Mesodermal cell (in vitro differentiated cells): ENCODE data around the gene PFDN5. TPM values are rescaled to one million over a fixed set of nuclear protein-coding genes. Genes with fewer than 3 reads are reported as not detected.

Experiments
- H3K27ac ChIP-seq: 2 replicates; pipeline ENCODE4 v1.7.0; 2013; ENCODE audit warnings: mild to moderate bottlenecking, low read depth, low read length, moderate library complexity; ENCODE audit not compliant: severe bottlenecking
- H3K36me3 ChIP-seq: 2 replicates; pipeline ENCODE4 v1.7.1; 2013; ENCODE audit warnings: mild to moderate bottlenecking, low read length, moderate library complexity; ENCODE audit not compliant: control insufficient read depth, insufficient read depth
- H3K4me1 ChIP-seq: one replicate; pipeline ENCODE4 v1.7.1; 2013; ENCODE audit warnings: mild to moderate bottlenecking, low read length; ENCODE audit not compliant: insufficient read depth, control insufficient read depth, poor library complexity, severe bottlenecking
- H3K4me3 ChIP-seq: 2 replicates; pipeline ENCODE4 v1.7.0; 2013; ENCODE audit warnings: low read length, control low read depth, mild to moderate bottlenecking; ENCODE audit not compliant: insufficient read depth, poor library complexity, severe bottlenecking; ENCODE audit errors: extremely low read depth
- H3K9me3 ChIP-seq: 2 replicates; pipeline ENCODE4 v1.7.1; 2013; ENCODE audit warnings: mild to moderate bottlenecking, low read length, moderate library complexity; ENCODE audit not compliant: control insufficient read depth
- WGBS, 2 experiments: methylation state at CpG; one replicate each; pipeline ENCODE4 v1.1.5; 2013; ENCODE audit warnings: missing lambda C conversion rate in 2 of 2; ENCODE audit not compliant: insufficient coverage in 2 of 2; 5-methylcytosine and 5-hydroxymethylcytosine counted together
- polyA plus RNA-seq, 2 experiments: library from polyadenylated mRNA; stranded (reverse); fragments of 50-300 nt; gene quantifications; one replicate each; pipeline ENCODE4 v1.2.3, GENCODE V29; 2013

Gene PFDN5
- polyA plus RNA-seq (2013, experiment 1 of 2), result 554 TPM
- 537 TPM for polyA plus RNA-seq (2013, experiment 2 of 2)

- peak within 1 kb of the TSS; percentile 80 for H3K27ac ChIP-seq
- peak within 1 kb of the TSS; percentile 98 for H3K4me3 ChIP-seq
- peaks cover 27% of the 10 kb centered on the region for H3K4me1 ChIP-seq
- 4 to 6% methylated on average over 28 to 34 of the region's 42 CpGs for WGBS, 2 experiments
- H3K36me3 ChIP-seq, result peaks cover 65% of the 10 kb centered on the region
- no peaks in the 10 kb centered on the region for H3K9me3 ChIP-seq
Observed at GRCh38 chr12:53295070-53295890, at the start of gene PFDN5. PFDN5 (plus strand) TSS chr12:53295542; CDS start chr12:53295568, 26 bp downstream.

GRCh38 chr12:53251477-53252348 is 43.6 kb upstream of the PFDN5 start:
- H3K27ac ChIP-seq, result peak overlapping the region; percentile 74
- 1 to 3% methylated on average over 18 to 36 of the region's 51 CpGs for WGBS, 2 experiments
- peaks cover 5% of the 10 kb centered on the region for H3K4me1 ChIP-seq
- H3K36me3 ChIP-seq, result peaks cover 22% of the 10 kb centered on the region
- peak overlapping the region; percentile 81 for H3K4me3 ChIP-seq
- no peaks in the 10 kb centered on the region for H3K9me3 ChIP-seq

- WGBS, 2 experiments, result 18 to 19% methylated on average over 9 to 15 of the region's 19 CpGs
- H3K27ac ChIP-seq, result peak overlapping the region; percentile 60
Observed at GRCh38 chr12:53252349-53252916, 42.9 kb upstream of the PFDN5 start.

GRCh38 chr12:53253298-53253697 is 42.0 kb upstream of the PFDN5 start:
- WGBS, 2 experiments, result 96 to 97% methylated on average over 13 of the region's 13 CpGs
- Histone ChIP-seq H3K36me3 (peaks cover 22% of the 10 kb centered on the region), H3K4me1 (peaks cover 5% of the 10 kb centered on the region), H3K27ac (no peak overlapping the region), H3K4me3 (no peak overlapping the region), H3K9me3 (no peaks in the 10 kb centered on the region)

More at GRCh38 chr12:53252349-53252916, 42.9 kb upstream of the PFDN5 start:
- Histone ChIP-seq H3K4me3 (peak overlapping the region; percentile 81), H3K4me1 (peaks cover 5% of the 10 kb centered on the region), H3K36me3 (peaks cover 22% of the 10 kb centered on the region), H3K9me3 (no peaks in the 10 kb centered on the region)

- Histone ChIP-seq H3K4me3 (no peak overlapping the region), H3K4me1 (peaks cover 5% of the 10 kb centered on the region), H3K36me3 (peaks cover 22% of the 10 kb centered on the region), H3K9me3 (no peaks in the 10 kb centered on the region), H3K27ac (no peak overlapping the region)
- 90 to 100% methylated on average over 1 of the region's 1 CpG for WGBS, 2 experiments
Observed at GRCh38 chr12:53254816-53255545, 40.4 kb upstream of the PFDN5 start.

- Histone ChIP-seq H3K9me3 (no peaks in the 10 kb centered on the region), H3K4me3 (no peak overlapping the region), H3K4me1 (peaks cover 5% of the 10 kb centered on the region), H3K36me3 (peaks cover 22% of the 10 kb centered on the region), H3K27ac (no peak overlapping the region)
- WGBS, 2 experiments, result 85% methylated on average over 2 of the region's 3 CpGs; no CpG with 5 or more reads in 1 of the 2 experiments
Observed at GRCh38 chr12:53255996-53256395, 39.3 kb upstream of the PFDN5 start.

- 83 to 89% methylated on average over 4 to 6 of the region's 7 CpGs for WGBS, 2 experiments
- no peaks in the 10 kb centered on the region for H3K4me1 ChIP-seq
- H3K27ac ChIP-seq, result no peak overlapping the region
- no peaks in the 10 kb centered on the region for H3K9me3 ChIP-seq
- no peak overlapping the region for H3K4me3 ChIP-seq
- peaks cover 12% of the 10 kb centered on the region for H3K36me3 ChIP-seq
Observed at GRCh38 chr12:53258541-53259539, 36.5 kb upstream of the PFDN5 start.

GRCh38 chr12:53259891-53260290 is 35.5 kb upstream of the PFDN5 start:
- Histone ChIP-seq H3K4me1 (no peaks in the 10 kb centered on the region), H3K4me3 (no peak overlapping the region), H3K27ac (no peak overlapping the region), H3K36me3 (peaks cover 3% of the 10 kb centered on the region), H3K9me3 (no peaks in the 10 kb centered on the region)
- WGBS, 2 experiments, result 78 to 94% methylated on average over 4 to 5 of the region's 6 CpGs

GRCh38 chr12:53265783-53266182 is 29.6 kb upstream of the PFDN5 start:
- WGBS, 2 experiments, result 86 to 100% methylated on average over 1 of the region's 2 CpGs
- Histone ChIP-seq H3K27ac (no peak overlapping the region), H3K4me3 (no peak overlapping the region)

More at GRCh38 chr12:53265783-53266182, 29.6 kb upstream of the PFDN5 start:
- H3K36me3 ChIP-seq, result peaks cover 19% of the 10 kb centered on the region
- H3K4me1 ChIP-seq, result peaks cover 16% of the 10 kb centered on the region
- H3K9me3 ChIP-seq, result no peaks in the 10 kb centered on the region
